Amniotic stem cell (primary cell): ENCODE data around the gene KIF5B.
"Not testable (repeated sequence)": the region's sequence is repeated elsewhere in the genome, so short reads cannot be mapped to it uniquely, and the experiment has no call there.

ENCODE experiments used
- DNase-seq: peaks from one replicate; lab custom pipeline; 2025; lab: John Stamatoyannopoulos, UW

Gene KIF5B

DNA sequence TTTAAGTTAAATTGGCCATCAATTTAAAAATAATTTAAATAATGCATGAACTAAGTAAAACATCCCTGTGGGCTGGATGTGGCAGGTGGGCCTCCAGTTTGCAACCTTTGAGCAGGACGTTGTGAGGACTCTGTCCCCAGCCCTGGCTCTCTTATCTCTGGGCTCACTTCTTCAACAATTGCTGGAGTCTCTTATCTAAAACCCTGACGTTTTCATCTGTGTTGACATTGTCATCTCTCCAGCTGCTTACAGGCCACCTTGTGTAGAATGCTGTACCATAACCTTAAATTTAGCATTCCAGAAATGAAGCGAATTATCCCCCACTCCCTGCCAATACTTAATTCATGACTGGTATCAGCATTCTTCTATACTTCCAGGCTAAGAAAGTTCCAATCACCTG is 3.2 kb upstream of the KIF5B start:
- DNase-seq = no peak

DNA sequence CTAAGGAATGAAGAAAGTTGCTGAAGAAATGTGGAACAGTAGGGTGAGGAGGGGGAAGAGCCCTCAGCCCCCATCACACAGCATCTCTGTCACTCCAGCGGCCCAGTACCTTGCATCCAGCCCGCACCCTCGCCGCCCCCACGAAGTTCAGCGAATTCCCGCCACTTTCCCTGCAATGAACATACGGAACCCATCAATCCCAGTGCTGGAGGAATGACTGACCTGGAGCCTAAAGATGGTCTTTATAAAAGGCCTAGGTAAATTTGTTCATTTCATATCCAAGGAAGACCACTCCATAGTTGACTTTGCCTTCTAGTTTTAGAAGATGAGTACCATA is 779 bp upstream of the KIF5B start:
- DNase-seq = no peak

DNA sequence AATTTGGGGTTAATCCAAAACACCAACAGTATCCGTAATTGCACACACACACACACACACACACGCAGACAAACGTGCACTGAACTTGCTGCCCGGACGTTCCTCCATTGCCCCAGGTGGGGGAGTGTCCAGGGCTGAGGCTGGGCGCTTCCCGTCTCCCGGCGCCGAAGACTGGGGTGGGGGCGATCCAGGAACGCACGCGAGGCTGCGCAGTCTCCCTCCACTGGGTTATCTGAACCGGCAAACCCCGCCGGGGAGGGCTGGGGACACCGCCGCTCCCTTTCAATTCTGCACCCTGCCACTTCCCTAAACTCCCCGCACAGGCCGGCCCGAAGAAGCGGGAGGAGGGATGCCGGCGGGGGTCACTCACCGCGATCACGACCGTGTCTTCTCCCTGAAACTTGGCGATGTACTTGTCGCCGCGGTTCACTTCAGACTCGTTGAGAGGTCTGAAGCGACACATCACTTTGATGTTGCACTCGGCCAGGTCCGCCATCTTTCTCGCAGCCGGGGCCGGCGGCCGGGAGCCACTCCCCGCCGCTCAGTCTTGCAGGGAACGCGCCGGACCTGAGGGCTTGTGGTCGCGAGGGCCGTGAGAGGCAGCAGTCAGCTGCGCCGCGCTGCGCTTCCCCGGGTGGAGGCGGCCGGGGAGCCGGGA is 618 bp downstream of the KIF5B start:
- peak; percentile 27 for DNase-seq

DNA sequence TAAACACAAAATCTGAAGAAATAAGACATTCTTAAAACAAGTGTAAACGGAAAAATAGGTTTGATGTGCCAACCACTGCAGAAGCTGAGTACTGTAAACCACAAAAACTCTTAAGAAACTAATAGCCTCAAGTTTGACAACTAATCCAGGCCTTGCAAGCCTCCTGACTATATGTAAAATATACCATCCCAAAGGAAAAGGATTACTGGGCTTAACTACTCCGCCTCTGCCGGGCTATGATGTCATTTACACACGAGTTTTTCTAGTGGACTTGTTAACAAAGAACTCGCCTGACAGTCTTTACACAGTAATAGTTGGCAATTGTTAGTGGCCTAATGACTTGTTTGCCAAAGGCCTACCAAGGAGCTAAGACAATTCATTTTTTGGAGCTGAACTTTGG is 2.1 kb downstream of the KIF5B start:
- DNase-seq = peak; percentile 9

DNA sequence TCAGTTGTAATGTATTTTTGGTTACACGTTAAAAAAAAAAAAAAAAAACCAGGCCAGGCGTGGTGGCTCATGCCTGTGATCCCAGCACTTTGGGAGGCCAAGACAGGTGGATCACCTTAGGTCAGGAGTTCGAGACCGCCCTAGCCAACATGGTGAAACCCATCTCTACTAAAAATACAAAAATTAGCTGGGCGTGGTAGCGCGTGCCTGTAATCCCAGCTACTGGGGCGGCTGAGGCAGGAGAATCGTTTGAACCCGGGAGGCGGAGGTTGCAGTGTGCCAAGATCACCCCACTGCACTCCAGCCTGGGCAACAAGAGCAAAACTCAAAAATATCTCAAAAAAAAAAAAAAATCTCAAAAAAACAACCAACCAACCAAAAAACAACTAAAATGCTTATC is 2.8 kb downstream of the KIF5B start:
- DNase-seq = not testable (repeated sequence)

DNA sequence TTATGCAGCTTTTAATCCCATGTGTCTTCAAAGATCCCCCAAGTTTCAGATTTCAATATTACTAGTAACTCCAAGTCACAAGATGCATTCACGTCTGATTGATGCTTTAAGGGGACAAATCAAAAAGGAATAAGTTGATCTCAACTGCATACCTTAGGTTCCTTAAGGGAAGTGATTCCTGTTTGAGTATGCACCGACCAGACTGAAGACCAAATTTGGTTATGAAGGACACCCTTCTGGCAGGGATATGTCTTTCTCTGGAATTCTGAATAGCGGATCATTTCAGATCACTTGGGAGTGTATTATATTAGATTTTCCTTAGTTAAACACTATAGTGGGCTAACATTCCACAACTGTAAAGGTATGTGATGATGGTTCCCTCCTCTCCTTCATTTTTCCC is 4.3 kb downstream of the KIF5B start:
- no peak for DNase-seq

DNA sequence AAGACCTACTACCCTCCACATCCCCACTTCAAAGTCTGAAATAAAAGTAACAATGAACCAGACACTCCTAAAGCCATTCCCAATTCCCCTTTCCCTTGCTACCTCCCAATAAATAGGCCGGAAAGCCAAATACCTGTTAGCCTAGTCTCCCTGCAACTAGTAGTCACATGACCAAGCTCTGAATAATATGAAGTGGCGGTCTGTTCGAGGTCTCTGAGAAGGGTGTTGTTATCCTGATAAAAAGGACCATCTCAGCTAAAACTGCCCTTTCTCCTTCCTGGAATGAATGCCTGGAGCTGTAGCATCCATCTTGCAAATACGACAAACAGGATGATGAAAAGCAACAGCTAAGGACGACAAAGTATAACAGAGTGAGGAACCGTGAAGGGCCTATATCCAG is 6.0 kb downstream of the KIF5B start:
- DNase-seq = no peak

DNA sequence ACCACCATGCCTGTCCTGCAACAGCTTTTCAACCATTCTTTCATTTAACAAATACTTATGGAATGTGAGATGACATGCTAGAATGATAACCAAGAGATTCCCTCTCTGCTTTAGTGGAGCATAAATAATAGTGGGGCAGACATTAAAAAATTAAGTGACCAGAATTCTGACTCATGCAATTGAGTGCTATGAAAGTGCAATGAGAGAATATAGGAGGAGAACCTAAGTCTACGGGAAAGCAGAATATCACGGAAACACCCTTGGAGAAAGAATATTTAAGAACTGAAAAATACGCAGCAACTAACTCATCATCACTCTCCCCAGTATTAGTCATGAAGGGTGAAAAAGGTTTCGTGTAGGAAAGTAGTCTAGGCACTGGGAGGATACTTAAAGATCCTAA is 7.1 kb downstream of the KIF5B start:
- no peak for DNase-seq

DNA sequence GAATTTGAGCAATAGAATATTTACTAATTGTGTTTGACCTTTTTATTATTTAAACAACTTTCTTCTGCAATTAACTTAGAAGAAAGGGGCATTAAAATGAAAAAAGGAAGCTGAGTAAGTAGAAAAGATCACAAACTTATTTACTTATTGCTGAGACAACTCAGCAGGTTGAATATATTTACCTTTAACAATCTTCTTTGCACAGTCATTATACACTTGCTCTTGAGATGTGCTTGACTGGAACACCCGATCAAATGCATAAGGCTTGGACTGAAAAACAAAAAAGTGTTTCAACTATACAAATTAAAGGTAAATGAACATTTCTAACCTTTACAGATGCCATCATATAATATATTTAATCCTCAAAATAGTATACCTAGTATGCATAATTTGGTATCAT is 7.9 kb downstream of the KIF5B start:
- DNase-seq = no peak

DNA sequence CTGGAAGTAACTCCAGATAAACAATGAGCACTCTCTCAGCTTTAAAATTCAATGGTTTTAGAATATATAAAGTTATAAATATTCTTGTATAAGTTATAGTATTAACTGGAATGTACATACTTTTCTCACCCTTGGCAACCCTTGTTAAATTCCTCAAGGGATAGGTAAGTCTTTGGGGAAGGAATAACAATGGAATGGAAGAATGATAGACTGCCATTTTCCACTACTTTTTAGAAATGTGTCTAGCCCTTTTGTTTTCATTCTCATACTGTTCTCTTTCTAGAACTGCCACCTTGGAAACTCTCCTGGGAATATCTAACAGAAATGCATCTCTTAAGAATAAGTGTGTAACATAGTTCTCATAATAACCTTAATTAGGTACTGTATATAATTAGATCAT is 8.3 kb downstream of the KIF5B start:
- DNase-seq = no peak

DNA sequence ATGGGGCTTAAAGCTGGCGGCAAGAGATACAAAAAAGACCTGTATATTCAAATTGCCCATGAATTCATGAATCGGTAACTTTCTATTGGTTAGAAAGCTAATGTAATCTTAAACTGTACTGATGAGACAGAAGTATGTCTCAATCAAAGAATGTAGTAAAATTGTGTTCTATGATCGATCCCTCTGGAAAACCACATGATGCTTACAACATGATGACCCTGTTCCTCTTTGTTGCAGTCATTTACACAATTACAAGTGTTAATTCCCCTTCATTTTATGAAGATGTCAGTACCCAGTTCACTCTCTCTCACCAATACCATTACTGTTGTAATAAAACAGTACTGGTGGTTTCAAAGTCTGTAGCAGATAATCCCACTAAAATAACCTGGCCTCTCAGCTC is 10.1 kb downstream of the KIF5B start:
- no peak for DNase-seq

DNA sequence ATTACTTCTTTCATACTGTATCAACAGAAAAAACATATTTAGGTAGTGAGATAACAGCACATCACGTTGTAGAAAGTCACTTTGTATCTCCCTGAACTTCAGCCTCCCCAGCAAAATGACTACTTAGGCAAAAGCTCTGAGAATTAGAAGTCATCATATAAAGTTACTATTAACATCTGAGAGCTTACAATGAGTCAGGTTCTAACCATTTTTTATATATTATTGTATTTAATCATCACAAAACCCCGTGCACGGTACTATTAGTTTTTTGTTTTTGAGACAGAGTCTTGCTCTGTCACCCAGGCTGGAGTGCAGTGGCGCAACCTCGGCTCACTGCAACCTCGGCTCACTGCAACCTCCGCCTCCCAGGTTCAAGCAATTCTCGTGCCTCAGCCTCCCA is 13.5 kb downstream of the KIF5B start:
- peak; percentile 24 for DNase-seq

DNA sequence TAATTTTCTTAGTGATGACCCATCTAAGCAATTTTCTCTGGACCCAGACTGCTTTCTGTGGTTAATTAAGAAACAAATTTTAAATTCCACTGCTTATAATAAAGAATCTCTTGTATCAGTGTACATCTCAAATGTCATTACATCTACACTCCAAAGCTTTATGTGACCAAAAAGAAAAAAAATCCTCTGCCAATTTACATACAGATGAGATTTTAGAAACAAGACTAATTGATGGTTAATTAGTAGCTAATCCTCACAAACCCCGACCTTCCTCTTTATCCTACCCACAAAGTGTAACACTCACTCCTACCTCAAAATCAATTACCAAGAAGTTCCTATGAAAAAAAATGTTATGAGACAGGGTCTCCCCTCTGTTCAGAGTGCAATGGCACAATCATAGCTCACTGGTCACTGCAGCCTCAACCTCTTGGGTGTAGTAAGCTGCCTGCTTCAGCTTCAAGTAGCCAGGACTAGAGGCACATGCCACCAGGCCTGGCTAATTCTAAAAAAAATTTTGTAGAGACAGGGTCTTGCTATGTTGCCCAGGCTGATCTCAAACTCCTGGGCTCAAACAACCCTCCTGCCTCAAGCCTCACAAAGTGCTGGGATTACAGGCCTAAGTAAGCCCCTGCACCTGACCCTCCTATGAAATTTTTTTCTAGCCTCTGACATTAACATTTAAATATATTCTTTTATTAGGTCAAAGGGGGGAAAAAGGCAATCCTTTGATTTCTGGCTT is 14.8 kb downstream of the KIF5B start:
- DNase-seq = no peak

DNA sequence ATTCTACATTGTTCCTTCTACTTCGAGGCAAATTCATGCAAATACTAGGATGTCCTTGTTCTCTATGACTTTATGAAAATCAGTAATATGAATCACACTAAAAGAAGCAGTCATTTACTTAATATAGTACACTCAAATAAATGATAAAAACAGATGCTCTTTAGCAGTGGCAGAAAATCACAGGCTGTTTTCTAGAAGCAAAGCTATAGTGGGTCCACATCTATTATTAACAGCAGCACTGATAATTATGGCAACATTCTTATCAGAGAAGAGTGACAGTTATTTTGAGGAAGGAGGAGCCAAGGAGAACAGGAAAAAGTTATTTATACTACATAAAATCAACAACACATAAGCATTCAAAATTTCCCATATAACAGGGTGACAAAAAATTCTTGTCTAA is 16.5 kb downstream of the KIF5B start:
- DNase-seq = no peak

DNA sequence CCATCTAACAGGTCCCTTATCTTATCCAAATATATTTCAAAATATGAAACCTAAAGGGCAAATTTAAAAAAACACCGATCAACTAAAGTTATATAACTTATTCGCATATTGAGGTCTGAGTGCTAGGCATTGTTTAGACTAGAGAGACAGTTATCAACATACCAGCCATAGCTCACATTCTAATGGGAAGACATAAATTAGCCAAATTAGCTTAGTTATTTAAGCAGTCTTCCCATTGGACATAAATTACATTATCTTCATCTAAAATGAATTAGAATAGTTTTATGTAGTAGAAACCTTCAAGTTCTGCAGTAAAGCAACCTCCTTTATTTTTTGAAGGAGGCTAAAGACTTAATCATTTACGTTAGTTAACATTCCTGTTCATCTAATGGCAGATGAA is 17.4 kb downstream of the KIF5B start:
- DNase-seq = no peak

DNA sequence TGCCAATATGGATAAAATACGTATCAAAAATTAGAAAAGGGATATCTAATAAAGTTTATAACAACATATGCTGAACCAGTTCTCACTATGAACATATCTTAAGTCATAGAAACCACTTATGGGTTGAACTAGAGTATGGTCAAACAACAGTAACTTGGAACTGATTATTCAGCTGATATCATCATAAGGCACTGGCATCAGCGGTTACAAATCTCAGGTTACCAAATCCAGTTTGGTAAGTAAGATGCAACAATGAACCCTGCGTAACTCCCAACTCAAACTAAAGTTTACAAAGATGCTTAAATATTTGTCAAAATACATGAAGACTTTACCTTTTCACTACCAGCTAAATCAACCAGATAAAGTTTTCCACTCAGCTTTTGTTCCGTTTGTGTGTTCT is 19.3 kb downstream of the KIF5B start:
- no peak for DNase-seq

DNA sequence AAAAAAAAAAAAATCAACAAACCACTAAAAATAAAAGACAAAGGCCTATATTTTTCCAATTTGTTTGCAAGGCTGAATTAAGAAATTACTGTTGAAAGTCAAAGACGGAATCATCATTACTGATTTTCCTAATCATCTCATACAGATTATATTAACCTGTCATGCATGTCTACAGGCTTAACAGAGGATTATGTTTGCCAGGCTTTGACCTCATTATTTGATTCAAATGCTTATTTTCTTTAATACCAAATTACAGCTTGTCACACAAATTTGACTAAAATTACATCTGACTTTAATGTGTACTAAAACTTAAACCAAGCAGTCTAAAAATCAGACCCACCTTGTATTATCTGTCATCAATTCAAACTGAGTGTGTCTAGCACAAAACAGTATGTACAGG is 21.2 kb downstream of the KIF5B start:
- no peak for DNase-seq

DNA sequence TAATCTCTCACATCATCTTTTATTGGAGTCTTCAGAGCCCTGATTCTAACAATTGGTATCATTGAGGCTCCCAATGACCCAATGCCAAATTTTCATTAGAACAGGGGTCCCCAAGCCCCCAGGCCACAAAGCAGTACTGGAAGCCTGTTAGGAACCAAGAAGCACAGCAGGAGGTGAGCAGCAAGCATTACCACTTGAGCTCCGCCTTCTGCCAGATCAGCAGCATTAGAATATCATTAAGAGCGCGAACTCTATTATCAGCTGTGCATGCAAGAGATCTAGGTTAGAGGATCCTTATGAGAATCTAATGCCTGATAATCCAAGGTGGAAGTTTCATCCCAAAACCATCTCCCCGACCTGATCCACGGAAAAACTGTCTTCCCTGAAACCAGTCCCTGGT is 23.1 kb downstream of the KIF5B start:
- no peak for DNase-seq

DNA sequence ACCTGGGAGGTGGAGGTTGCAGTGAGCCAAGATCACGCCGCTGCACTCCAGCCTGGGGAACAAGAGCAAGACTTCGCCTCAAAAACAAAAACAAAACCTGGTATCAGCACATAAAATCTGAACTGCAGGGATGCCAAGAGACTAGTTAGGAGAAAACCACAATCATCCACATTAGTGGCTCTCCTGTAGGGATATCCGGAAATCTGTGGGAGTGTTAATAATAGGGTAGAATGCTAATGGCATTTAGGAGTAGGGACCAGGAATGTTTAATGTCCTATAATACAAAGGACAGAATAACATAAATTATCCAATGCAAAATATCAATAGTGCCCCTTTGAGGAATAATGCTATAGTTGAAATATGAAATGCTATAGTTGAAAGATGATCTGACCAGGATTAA is 24.3 kb downstream of the KIF5B start:
- no peak for DNase-seq

DNA sequence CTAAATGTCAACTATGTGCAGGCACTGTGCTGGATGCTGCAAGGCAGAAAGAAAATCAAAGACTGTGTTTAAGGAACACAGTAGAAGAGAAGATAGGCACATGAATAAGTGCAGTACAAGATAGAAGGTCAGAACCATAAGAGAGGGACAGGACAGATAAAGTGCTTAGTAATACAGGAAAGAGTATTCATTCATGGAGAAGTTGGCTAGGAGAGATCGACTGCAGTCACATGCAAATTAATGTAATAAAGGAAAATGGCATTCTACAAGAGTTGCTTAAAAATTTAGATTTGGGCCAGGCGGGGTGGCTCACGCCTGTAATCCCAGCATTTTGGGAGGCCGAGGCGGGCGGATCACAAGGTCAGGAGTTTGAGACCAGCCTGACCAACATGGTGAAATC is 24.8 kb downstream of the KIF5B start:
- no peak for DNase-seq

DNA sequence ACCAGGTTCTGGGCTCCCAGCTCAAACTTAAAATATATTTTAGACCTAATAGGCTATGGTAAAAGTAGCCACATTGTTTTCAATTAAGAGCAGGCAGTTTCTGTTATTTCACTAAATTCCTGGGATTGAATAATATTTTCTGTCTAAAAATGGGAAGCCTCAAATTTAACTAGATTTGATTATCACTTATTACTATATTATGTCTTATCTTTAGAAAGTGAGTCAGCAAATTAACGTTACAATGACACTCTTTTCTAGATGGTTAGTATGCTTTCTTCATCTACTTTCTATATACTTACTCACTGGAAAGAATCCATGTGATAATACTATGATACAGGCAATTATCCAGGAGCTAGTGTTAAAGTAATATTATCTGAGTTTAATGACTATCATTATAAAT is 27.5 kb downstream of the KIF5B start:
- DNase-seq = no peak

DNA sequence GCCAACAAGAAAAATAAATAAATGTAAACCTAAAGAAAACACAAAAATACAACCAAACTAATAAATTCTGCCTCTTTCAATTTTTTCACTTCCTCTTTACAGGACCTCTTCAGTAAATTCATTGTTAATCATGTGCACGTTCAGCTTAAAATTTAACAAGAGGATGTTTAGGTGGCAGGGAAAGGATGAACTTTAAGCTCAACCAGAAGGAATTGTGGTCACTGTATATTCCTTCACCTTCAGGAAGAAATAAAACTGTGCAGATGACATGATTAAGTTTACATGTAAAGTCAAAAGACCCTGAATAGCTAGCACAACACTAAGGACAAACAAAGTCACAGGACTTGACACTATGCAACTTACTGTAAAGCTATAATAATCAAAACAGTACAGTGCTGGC is 33.0 kb downstream of the KIF5B start:
- DNase-seq = no peak

DNA sequence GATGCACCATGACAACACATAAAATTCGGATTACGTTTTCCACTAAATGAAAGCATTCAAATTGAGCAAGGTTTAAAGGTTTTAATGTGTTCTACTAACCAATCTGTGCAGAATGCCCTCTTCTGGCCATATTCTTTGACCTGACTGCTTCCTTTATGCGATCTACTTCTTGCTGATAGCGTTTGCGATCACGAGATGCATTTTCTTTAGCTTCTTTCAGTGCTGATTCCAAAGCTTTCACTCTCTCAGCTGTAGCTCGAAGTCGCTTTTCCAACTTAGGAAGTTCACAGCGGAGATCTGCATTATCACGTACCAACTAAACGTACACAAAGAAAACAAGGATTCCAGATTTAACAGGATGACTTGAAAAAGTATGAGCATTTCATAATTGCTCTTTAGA is 39.2 kb downstream of the KIF5B start:
- DNase-seq = no peak

DNA sequence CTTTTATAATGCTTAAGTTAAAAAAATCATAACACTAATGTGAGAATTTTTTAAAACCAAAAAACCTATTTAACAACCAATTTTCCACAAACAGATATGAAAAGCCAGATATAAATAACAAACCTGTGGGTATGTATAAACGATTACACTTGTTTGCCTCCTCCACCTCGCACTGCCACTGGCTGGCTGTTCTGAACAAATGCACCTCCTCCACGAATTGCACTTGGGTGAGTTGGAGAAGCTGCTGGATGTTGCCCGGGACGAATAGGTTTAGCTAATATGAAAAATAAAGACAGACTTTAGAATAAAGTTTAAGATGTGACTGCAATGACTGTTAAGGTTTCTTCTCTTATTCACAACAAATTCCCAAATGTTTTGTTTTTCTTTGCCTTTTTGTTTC is 40.8 kb downstream of the KIF5B start:
- DNase-seq = no peak
